Retina (tissue), 1 donor: ENCODE results near the gene CNOT6L.
"Not testable (repeated sequence)": the region's sequence is repeated elsewhere in the genome, so short reads cannot be mapped to it uniquely, and the experiment has no call there.

Experiments
- DNase-seq: peaks from one replicate; pipeline ENCODE4 v3.0.0-alpha.2; 2016

Gene CNOT6L

GRCh38 chr4:77818602-77819403 lies at the start of gene CNOT6L:
Gene CNOT6L, minus strand, starts transcription at chr4:77819368. Its CDS starts 60 bp downstream, at chr4:77819308.
- DNase-seq, result peak; percentile 87

GRCh38 chr4:77865259-77865658 lies 46.1 kb upstream of the CNOT6L start:
- DNase-seq, result no peak

- DNase-seq, result not testable (repeated sequence)
Measured at GRCh38 chr4:77863341-77863740, 44.2 kb upstream of the CNOT6L start.

GRCh38 chr4:77862478-77863216 lies 43.5 kb upstream of the CNOT6L start, which contains the start of gene MRPL1:
Gene MRPL1, plus strand, starts transcription at chr4:77862830. Its CDS starts 19 bp downstream, at chr4:77862849.
- DNase-seq, result peak; percentile 93

GRCh38 chr4:77861495-77861894 lies 42.3 kb upstream of the CNOT6L start:
- DNase-seq, result no peak

- DNase-seq, result no peak
Measured at GRCh38 chr4:77859256-77859655, 40.1 kb upstream of the CNOT6L start.

- no peak for DNase-seq
Measured at GRCh38 chr4:77856152-77856551, 37.0 kb upstream of the CNOT6L start.

- DNase-seq, result no peak
Measured at GRCh38 chr4:77854431-77855111, 35.4 kb upstream of the CNOT6L start.

- DNase-seq, result no peak
Measured at GRCh38 chr4:77852892-77853495, 33.8 kb upstream of the CNOT6L start.

- DNase-seq, result no peak
Measured at GRCh38 chr4:77849278-77849965, 30.3 kb upstream of the CNOT6L start.

- DNase-seq, result no peak
Measured at GRCh38 chr4:77848508-77848907, 29.3 kb upstream of the CNOT6L start.

GRCh38 chr4:77845929-77846328 lies 26.8 kb upstream of the CNOT6L start:
- no peak for DNase-seq

- no peak for DNase-seq
Measured at GRCh38 chr4:77845400-77845799, 26.2 kb upstream of the CNOT6L start.

GRCh38 chr4:77844363-77844762 lies 25.2 kb upstream of the CNOT6L start:
- DNase-seq, result no peak

- DNase-seq, result no peak
Measured at GRCh38 chr4:77843628-77844027, 24.5 kb upstream of the CNOT6L start.

- no peak for DNase-seq
Measured at GRCh38 chr4:77834403-77834802, 15.2 kb upstream of the CNOT6L start.

- DNase-seq, result peak; percentile 34
Measured at GRCh38 chr4:77833126-77833724, 14.1 kb upstream of the CNOT6L start.

- DNase-seq, result no peak
Measured at GRCh38 chr4:77827343-77827742, 8.2 kb upstream of the CNOT6L start.

- no peak for DNase-seq
Measured at GRCh38 chr4:77826275-77826674, 7.1 kb upstream of the CNOT6L start.

GRCh38 chr4:77821775-77822174 lies 2.6 kb upstream of the CNOT6L start:
- no peak for DNase-seq

- peak; percentile 6 for DNase-seq
Measured at GRCh38 chr4:77820649-77821561, 1.7 kb upstream of the CNOT6L start.
